Endothelial cell of umbilical vein (primary cell): Measurements from ENCODE around the gene PRDM11.

Source experiments
- CTCF ChIP-seq, 2 donors: IDR thresholded peaks; 1 replicate in 1 of 2; 2 replicates in 1 of 2; pipeline ENCODE4 v1.5.1; 2011; ENCODE audit warnings: low read length in 2 of 2, mild to moderate bottlenecking in 2 of 2, moderate library complexity in 2 of 2, control low read depth in 1 of 2, inconsistent platforms in 1 of 2, low read depth in 1 of 2; ENCODE audit not compliant: insufficient read depth in 1 of 2; ENCODE audit errors: extremely low read depth in 1 of 2
- EZH2 ChIP-seq: IDR thresholded peaks from 2 replicates; pipeline ENCODE4 v1.6.1; 2012; ENCODE audit warnings: borderline replicate concordance, low read depth, mild to moderate bottlenecking, moderate library complexity, low read length, inconsistent platforms; ENCODE audit not compliant: severe bottlenecking
- FOS ChIP-seq: IDR thresholded peaks from 2 replicates; pipeline ENCODE4 v1.6.1; 2011; ENCODE audit warnings: mild to moderate bottlenecking, low read length, moderate library complexity, borderline replicate concordance; ENCODE audit not compliant: insufficient read depth
- JUN ChIP-seq: IDR thresholded peaks from 2 replicates; pipeline ENCODE4 v1.6.1; 2011; ENCODE audit warnings: borderline replicate concordance, low read depth; ENCODE audit not compliant: insufficient read length, insufficient read depth
- POLR2A ChIP-seq: IDR thresholded peaks from 2 replicates; pipeline ENCODE4 v1.6.1; 2012; ENCODE audit warnings: low read depth, mild to moderate bottlenecking, control low read depth, low read length
- POLR2AphosphoS5 ChIP-seq: IDR thresholded peaks from 2 replicates; pipeline ENCODE4 v1.6.1; 2012; ENCODE audit warnings: low read depth, mild to moderate bottlenecking, control low read depth, low read length, moderate library complexity; ENCODE audit not compliant: insufficient read depth

DNA sequence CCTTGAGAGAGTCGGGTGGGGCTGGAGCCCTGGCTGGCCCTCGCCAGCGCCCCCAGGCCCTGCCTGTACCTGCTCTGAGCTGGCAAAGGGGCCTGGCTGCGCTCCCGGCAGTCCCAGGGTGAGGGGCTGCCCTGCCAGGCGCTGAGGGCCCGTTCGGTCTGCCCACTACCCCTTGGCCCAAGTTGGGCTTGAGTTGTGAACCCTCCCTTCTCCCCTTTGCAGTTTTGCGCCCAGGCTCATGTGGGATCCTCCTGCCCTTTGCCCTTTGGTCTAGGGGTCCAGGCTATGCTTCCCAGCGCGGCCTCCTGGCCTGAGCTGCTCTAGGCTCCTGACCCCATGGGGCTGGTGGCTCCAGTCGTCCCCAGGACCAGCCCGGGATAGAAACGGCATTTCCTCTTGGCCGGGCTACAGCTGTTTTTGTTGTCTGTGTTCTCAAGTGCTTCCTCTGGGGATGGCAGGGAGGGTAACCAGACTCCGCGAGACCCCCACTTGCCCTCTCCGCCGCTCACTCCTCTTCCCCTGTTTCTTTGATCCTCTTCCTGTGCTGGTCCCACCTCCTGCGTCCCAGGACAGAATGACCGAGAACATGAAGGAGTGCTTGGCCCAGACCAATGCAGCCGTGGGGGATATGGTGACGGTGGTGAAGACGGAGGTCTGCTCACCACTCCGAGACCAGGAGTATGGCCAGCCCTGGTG, 34.9 kb downstream of the PRDM11 start:
- peak; percentile 11 for TF ChIP-seq POLR2A
- TF ChIP-seq CTCF (IDR thresholded peaks at IDR 0.05; ENCODE audit: extremely low read depth in 1 of 2, insufficient read depth in 1 of 2, low read depth in 1 of 2, low read length in 2 of 2), result no peak
- TF ChIP-seq POLR2AphosphoS5, result no peak
- no peak for TF ChIP-seq JUN
- no peak for TF ChIP-seq EZH2
- TF ChIP-seq FOS, result no peak
